H1 (cell line): ENCODE results near the gene ZCWPW2.

ENCODE experiments used
- CTCF ChIP-seq, 3 experiments: IDR thresholded peaks; 1 replicate in 2 of 3; 2 replicates in 1 of 3; pipeline versions ENCODE4 v1.5.1 to v1.6.1; 2011; ENCODE audit warnings: low read length in 3 of 3, mild to moderate bottlenecking in 3 of 3, inconsistent platforms in 2 of 3, low read depth in 1 of 3, moderate library complexity in 1 of 3; ENCODE audit not compliant: insufficient read depth in 1 of 3; ENCODE audit errors: control extremely low read depth in 1 of 3
- EGR1 ChIP-seq: IDR thresholded peaks from 2 replicates; pipeline ENCODE4 v1.6.1; 2011; ENCODE audit warnings: low read depth, low read length, borderline replicate concordance
- EP300 ChIP-seq, 2 experiments: IDR thresholded peaks; 1 replicate in 1 of 2; 2 replicates in 1 of 2; pipeline ENCODE4 v1.6.1; 2011 to 2012; ENCODE audit warnings: low read depth in 2 of 2, low read length in 2 of 2, mild to moderate bottlenecking in 2 of 2, borderline replicate concordance in 1 of 2, inconsistent platforms in 1 of 2, moderate library complexity in 1 of 2
- POLR2A ChIP-seq, 2 experiments: IDR thresholded peaks; 1 replicate in 1 of 2; 2 replicates in 1 of 2; pipeline ENCODE4 v1.6.1; 2011; ENCODE audit warnings: low read depth in 2 of 2, low read length in 2 of 2, mild to moderate bottlenecking in 2 of 2; ENCODE audit errors: control extremely low read depth in 1 of 2
- USF2 ChIP-seq: IDR thresholded peaks from 2 replicates; pipeline ENCODE4 v1.6.1; 2011; ENCODE audit warnings: low read length, improper control_type of control experiment

DNA sequence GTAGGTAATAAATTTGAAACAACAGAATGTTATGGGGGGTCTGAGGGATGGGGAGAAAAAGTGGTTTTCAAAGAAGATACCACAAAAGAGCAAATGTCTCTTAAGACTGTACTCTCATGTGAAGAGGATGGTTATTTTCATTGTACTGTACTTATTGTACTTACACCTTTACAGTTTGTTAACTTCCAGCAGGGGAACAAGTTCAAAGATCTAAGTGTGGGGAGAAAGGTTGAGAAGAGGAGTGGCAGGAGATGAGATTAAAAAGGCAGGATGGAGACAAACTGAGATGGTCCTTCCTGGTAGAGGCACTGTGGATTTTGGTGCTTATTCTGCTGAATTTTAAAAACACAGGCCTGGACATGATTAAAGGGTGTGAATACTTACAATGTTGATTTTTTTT, 5.4 kb upstream of the ZCWPW2 start:
- TF ChIP-seq CTCF (IDR thresholded peaks at IDR 0.05; ENCODE audit: control extremely low read depth in 1 of 3, insufficient read depth in 1 of 3, low read depth in 1 of 3, low read length in 3 of 3) (no peak), EP300 (IDR thresholded peaks at IDR 0.05; ENCODE audit: borderline replicate concordance in 1 of 2, low read depth in 2 of 2, low read length in 2 of 2) (no peak), USF2 (no peak), EGR1 (no peak), POLR2A (IDR thresholded peaks at IDR 0.05; ENCODE audit: control extremely low read depth in 1 of 2, low read depth in 2 of 2, low read length in 2 of 2) (no peak)
